ENCODE results near the gene IRAK1. TPM values are rescaled to one million over a fixed set of nuclear protein-coding genes. Genes with fewer than 3 reads are reported as not detected.

Gene IRAK1
- total RNA-seq, 1 experiment from 2014 or later, result 432 TPM

DNA sequence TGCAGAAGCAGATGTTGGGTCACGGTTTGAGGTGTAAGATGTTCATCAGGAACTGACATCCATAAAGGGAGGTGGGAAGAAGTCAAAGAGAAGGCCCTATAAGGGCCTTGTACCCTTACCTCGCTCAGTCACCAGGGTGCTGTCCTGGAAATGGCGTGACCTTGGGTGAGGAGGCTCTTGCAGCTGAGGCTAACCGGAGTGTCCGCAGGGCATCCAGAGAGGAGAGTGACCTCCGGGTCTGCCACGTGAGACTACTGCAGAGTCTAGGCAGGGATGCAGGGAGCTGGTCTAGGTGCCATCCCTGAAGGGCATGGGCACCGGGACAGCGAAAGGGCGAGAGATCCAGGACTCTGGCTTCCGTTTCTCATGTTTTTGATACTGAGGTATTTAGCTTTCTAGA, 28.7 kb upstream of the IRAK1 start:
- H3K27ac ChIP-seq (ENCODE audit: low read length), result no peak overlapping the region
- DNase-seq (ENCODE audit: low read depth, low spot score) (no peak), ATAC-seq (no peak)
- peaks cover 2% of the 10 kb centered on the region; the same call in 1 of the 2 replicates for H3K36me3 ChIP-seq (ENCODE audit: control insufficient read depth, insufficient read depth, low read length)
- no peaks in the 10 kb centered on the region for H3K27me3 ChIP-seq (ENCODE audit: control insufficient read depth, insufficient read depth, low read length)
- no TSS peak for BruUV-seq (replicated peaks)
- ChIA-PET CTCF (no interaction called here), POLR2A (no interaction called here)
- TF ChIP-seq, protein P1, sequence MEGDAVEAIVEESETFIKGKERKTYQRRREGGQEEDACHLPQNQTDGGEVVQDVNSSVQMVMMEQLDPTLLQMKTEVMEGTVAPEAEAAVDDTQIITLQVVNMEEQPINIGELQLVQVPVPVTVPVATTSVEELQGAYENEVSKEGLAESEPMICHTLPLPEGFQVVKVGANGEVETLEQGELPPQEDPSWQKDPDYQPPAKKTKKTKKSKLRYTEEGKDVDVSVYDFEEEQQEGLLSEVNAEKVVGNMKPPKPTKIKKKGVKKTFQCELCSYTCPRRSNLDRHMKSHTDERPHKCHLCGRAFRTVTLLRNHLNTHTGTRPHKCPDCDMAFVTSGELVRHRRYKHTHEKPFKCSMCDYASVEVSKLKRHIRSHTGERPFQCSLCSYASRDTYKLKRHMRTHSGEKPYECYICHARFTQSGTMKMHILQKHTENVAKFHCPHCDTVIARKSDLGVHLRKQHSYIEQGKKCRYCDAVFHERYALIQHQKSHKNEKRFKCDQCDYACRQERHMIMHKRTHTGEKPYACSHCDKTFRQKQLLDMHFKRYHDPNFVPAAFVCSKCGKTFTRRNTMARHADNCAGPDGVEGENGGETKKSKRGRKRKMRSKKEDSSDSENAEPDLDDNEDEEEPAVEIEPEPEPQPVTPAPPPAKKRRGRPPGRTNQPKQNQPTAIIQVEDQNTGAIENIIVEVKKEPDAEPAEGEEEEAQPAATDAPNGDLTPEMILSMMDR (IDR thresholded peaks at IDR 0.05), result no peak
- TF ChIP-seq TCF7L2 (IDR thresholded peaks at IDR 0.05; ENCODE audit: low read depth, low read length), result no peak
- in situ Hi-C loops (cut with HindIII; ENCODE audit: low pct_unique_long_range_greater_than_20kb, low sequenced_read_pairs), result no loop called here
- intact Hi-C loops (cut with micrococcal nuclease; ENCODE audit: unreplicated experiment), result no loop called here
- peaks cover 37% of the 10 kb centered on the region for H3K4me1 ChIP-seq (ENCODE audit: control insufficient read depth, insufficient read depth, low read length)
- no peaks in the 10 kb centered on the region for H3K9me3 ChIP-seq (ENCODE audit: control insufficient read depth, insufficient read depth, low read depth, low read length)
- H3K4me3 ChIP-seq (ENCODE audit: low read depth in 2 of 2, low read length in 2 of 2), result no peak overlapping the region

DNA sequence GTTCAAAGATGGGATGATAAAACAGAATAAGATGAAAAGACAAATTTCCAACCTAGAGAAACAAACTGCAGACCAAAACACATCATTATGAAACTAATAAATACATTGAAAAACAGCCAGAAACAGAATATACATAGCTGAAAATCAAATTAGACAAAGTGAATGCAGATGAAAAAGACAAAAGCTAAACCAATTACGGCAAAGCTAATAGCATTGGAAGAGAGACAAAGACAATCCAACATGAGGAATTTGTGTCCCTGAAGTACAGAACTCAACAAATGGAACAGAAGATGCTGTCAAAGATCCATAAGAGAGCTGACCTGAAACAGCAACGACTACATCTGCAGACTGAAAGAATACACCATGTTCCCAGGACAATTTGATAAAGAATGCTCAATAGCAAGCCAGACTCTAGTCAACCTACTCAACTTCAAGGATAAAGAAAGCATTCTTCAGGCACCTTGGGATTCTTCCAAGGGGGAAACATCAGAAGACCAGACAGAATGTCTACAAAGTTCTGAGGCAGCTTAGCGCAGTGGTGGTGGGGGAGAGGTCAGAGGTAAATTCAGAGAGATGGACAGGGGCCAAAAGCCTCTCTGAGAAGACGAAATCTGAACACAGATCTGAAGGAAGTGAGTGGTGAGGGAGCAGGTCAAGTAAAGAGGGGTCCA, 27.4 kb upstream of the IRAK1 start:
- H3K9me3 ChIP-seq (ENCODE audit: control insufficient read depth, insufficient read depth, low read depth, low read length), result no peaks in the 10 kb centered on the region
- in situ Hi-C loops (cut with HindIII; ENCODE audit: low pct_unique_long_range_greater_than_20kb, low sequenced_read_pairs) (no loop called here), intact Hi-C loops (cut with micrococcal nuclease; ENCODE audit: unreplicated experiment) (no loop called here)
- H3K4me1 ChIP-seq (ENCODE audit: control insufficient read depth, insufficient read depth, low read length), result peaks cover 36% of the 10 kb centered on the region
- ChIA-PET POLR2A (interaction anchor here (0.7 kb wide), 1 partner anchor 7 kb away, joined by 3 read pairs; no protein-coding TSS in a partner anchor), CTCF (no interaction called here)
- TF ChIP-seq TCF7L2 (IDR thresholded peaks at IDR 0.05; ENCODE audit: low read depth, low read length) (peak; percentile 40; the same call in 1 of the 2 replicates), POLR2AphosphoS5 (IDR thresholded peaks at IDR 0.05; ENCODE audit: low read depth, low read length) (no peak)
- H3K4me3 ChIP-seq (ENCODE audit: low read depth in 2 of 2, low read length in 2 of 2), result no peak overlapping the region
- ATAC-seq (no peak), DNase-seq (ENCODE audit: low read depth, low spot score) (no peak)
- H3K27ac ChIP-seq (ENCODE audit: low read length), result peak overlapping the region; percentile 71
- no TSS peak for BruUV-seq (replicated peaks)
- peaks cover 2% of the 10 kb centered on the region; the same call in 1 of the 2 replicates for H3K36me3 ChIP-seq (ENCODE audit: control insufficient read depth, insufficient read depth, low read length)
- no peaks in the 10 kb centered on the region for H3K27me3 ChIP-seq (ENCODE audit: control insufficient read depth, insufficient read depth, low read length)

DNA sequence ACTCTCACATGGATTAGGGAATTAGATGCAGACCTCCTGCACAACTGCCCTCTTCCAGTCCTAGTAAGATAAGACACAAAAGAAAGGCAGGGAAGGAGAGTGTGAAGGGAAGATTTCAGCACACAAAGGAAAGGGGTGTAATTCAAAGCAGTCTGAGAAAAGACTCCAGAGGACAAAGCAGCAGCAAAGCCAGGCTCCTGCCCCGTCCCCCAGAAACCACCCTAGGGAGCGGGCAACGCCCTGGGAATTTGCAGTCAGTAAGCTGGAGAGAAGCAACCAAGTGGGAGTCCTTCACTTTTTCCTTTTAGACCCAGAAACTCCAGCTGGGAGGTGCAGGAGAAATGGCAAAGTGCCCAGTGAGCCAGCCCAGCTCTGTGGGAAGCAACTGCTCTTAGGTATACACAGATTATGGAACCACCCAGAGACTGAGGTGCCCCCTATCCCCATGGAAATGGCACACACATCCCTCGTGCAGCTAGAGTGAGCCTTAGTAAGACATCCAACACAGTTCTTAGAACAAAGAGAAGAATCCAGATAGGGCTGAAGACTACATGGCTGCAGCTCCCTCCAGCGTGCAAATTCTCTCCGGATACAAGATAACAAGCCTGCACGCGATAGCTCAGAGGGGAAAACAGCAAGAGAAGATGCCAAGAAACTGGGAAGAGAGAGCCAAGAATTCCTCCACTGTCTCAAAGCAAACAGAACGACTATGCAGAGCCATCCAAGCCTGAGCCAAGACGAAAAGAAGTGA, 26.5 kb upstream of the IRAK1 start:
- Histone ChIP-seq H3K36me3 (ENCODE audit: control insufficient read depth, insufficient read depth, low read length) (peaks cover 2% of the 10 kb centered on the region; the same call in 1 of the 2 replicates), H3K4me3 (ENCODE audit: low read depth in 2 of 2, low read length in 2 of 2) (no peak overlapping the region), H3K27ac (ENCODE audit: low read length) (peak overlapping the region; percentile 71), H3K4me1 (ENCODE audit: control insufficient read depth, insufficient read depth, low read length) (peaks cover 29% of the 10 kb centered on the region), H3K27me3 (ENCODE audit: control insufficient read depth, insufficient read depth, low read length) (no peaks in the 10 kb centered on the region), H3K9me3 (ENCODE audit: control insufficient read depth, insufficient read depth, low read depth, low read length) (no peaks in the 10 kb centered on the region)
- POLR2A ChIA-PET, result interaction anchor here (0.6 to 0.7 kb wide), 3 partner anchors 8 to 63 kb away, joined by 3 to 4 read pairs (median 3); no protein-coding TSS in a partner anchor
- intact Hi-C loops (cut with micrococcal nuclease; ENCODE audit: unreplicated experiment), result no loop called here
- in situ Hi-C loops (cut with HindIII; ENCODE audit: low pct_unique_long_range_greater_than_20kb, low sequenced_read_pairs), result no loop called here
- TF ChIP-seq POLR2AphosphoS5 (IDR thresholded peaks at IDR 0.05; ENCODE audit: low read depth, low read length) (no peak), TCF7L2 (IDR thresholded peaks at IDR 0.05; ENCODE audit: low read depth, low read length) (no peak), SIN3A (IDR thresholded peaks at IDR 0.05; ENCODE audit: borderline replicate concordance, insufficient read depth, low read depth, low read length) (no peak)
- TF ChIP-seq, protein P1 (IDR thresholded peaks at IDR 0.05), result no peak
- TF ChIP-seq, protein P2, sequence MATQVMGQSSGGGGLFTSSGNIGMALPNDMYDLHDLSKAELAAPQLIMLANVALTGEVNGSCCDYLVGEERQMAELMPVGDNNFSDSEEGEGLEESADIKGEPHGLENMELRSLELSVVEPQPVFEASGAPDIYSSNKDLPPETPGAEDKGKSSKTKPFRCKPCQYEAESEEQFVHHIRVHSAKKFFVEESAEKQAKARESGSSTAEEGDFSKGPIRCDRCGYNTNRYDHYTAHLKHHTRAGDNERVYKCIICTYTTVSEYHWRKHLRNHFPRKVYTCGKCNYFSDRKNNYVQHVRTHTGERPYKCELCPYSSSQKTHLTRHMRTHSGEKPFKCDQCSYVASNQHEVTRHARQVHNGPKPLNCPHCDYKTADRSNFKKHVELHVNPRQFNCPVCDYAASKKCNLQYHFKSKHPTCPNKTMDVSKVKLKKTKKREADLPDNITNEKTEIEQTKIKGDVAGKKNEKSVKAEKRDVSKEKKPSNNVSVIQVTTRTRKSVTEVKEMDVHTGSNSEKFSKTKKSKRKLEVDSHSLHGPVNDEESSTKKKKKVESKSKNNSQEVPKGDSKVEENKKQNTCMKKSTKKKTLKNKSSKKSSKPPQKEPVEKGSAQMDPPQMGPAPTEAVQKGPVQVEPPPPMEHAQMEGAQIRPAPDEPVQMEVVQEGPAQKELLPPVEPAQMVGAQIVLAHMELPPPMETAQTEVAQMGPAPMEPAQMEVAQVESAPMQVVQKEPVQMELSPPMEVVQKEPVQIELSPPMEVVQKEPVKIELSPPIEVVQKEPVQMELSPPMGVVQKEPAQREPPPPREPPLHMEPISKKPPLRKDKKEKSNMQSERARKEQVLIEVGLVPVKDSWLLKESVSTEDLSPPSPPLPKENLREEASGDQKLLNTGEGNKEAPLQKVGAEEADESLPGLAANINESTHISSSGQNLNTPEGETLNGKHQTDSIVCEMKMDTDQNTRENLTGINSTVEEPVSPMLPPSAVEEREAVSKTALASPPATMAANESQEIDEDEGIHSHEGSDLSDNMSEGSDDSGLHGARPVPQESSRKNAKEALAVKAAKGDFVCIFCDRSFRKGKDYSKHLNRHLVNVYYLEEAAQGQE (IDR thresholded peaks at IDR 0.05; ENCODE audit: insufficient read depth in 1 of 2, low read depth in 2 of 2, low read length in 1 of 2), result no peak
- CTCF ChIA-PET, result no interaction called here
- no peak for DNase-seq (ENCODE audit: low read depth, low spot score)
- peak; percentile 69 for ATAC-seq
- BruUV-seq (replicated peaks), result no TSS peak

All from Panc1 (cell line).